Stimulated activated effector memory CD8-positive, alpha-beta T cell treated with anti-CD3 and anti-CD28 coated beads, Interleukin-12 subunit alpha, Interleukin-12 subunit beta, amount 100 ng/mL, for 72 hours (primary cell): Measurements from ENCODE around the gene IFI27L2.
A peak's percentile ranks its signal among the peaks of the same experiment; 100 is the strongest.
"Not testable (repeated sequence)": the region's sequence is repeated elsewhere in the genome, so short reads cannot be mapped to it uniquely, and the experiment has no call there.

Source experiments
- ATAC-seq: fragments of 150-1000 bp; cut with Tn5 transposase; 2 replicates; pipeline ENCODE4 v1.10.0; 2021
- DNase-seq, 2 donors: peaks; one replicate each; pipeline ENCODE4 v3.0.0; 2021 to 2022; ENCODE audit warnings: low spot score in 2 of 2
- H3K27ac Mint-ChIP-seq: one replicate; pipeline ENCODE4 v1.8.0; 2022; ENCODE audit warnings: mild to moderate bottlenecking, mixed read lengths
- H3K36me3 Mint-ChIP-seq: one replicate; pipeline ENCODE4 v1.8.0; 2022; ENCODE audit warnings: mild to moderate bottlenecking, mixed read lengths
- H3K4me1 Mint-ChIP-seq: one replicate; pipeline ENCODE4 v1.8.0; 2022; ENCODE audit warnings: mixed read lengths
- H3K4me3 Mint-ChIP-seq: one replicate; pipeline ENCODE4 v1.8.0; 2022; ENCODE audit warnings: mild to moderate bottlenecking, mixed read lengths
- H3K9me3 Mint-ChIP-seq: one replicate; pipeline ENCODE4 v1.8.0; 2022; ENCODE audit warnings: mixed read lengths

Gene IFI27L2

DNA sequence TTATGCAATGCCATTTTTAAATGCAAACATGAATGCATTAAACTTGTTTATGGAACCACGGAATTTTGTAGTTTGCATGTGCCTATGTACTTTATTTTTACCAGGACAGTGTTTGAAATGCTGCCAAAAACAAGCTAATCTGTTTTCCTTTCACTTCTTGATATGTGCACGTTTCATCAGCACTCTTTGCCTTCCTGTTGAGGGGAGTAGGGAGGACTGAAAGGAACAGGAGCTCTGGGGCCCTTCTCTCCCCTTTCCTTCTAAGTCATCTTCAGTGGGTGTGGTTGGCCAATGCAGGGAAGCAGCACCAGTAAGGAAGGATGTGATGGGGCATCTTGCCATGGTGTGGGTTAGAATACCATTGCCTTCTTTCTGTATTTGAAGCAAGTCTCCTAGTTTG, 32.6 kb upstream of the IFI27L2 start:
- no peak overlapping the region for H3K4me3 Mint-ChIP-seq
- ATAC-seq (no peak), DNase-seq (no peak)
- H3K27ac Mint-ChIP-seq: no peak overlapping the region
- no peaks in the 10 kb centered on the region for H3K9me3 Mint-ChIP-seq
- no peaks in the 10 kb centered on the region for H3K36me3 Mint-ChIP-seq
- H3K4me1 Mint-ChIP-seq: peaks cover 31% of the 10 kb centered on the region

DNA sequence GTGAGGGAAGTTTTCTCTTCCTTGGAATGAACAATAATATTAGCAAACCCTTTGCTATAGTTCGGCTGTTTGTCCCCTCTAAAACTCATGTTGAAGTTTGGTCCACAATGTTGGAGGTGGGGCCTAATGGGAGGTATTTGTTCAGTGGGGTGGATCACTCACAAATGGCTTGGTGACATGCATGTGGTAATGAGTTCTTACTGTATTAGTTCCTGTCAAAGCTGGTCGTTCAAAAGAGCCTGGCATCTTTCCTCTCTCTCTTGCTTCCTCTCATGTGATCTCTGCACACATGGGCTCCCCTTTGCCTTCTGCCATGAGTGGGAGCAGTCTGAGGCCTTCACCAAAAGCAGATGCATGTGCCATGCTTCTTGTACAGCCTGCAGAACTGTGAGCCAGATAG, 31.7 kb upstream of the IFI27L2 start:
- no peaks in the 10 kb centered on the region for H3K36me3 Mint-ChIP-seq
- ATAC-seq (no peak), DNase-seq (no peak)
- H3K4me3 Mint-ChIP-seq: no peak overlapping the region
- no peak overlapping the region for H3K27ac Mint-ChIP-seq
- peaks cover 31% of the 10 kb centered on the region for H3K4me1 Mint-ChIP-seq
- no peaks in the 10 kb centered on the region for H3K9me3 Mint-ChIP-seq

DNA sequence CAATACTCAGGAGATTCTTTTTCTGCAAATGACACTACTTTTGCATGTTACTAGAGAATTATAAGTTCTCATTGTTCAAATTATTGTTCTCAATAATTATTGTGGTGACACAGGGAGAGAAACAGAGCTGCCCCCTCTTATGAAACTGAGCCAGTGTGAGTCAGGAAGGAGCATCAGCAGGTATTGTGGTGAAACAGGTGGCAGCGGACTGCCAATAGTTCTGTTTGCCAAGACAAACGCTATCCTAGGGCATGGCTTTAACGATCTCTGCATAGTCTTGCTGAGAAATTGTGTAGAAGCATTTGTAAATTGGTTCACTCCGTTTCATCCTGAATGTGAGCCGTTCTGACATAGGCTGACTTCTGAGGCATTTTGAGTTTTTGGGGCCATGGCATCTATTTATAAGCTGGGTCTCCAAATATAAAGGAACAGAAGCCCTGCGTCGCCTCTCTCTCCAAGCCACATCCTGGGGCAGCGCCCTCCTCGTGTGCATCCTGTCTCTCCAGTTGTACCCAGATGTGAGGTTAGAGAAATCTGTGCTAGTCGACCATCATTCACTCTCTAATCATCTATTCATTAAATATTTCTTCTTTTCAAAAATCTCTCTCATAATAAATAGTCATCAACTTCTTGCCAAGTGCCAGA, 29.0 kb upstream of the IFI27L2 start:
- Mint-ChIP-seq H3K9me3 (no peaks in the 10 kb centered on the region), H3K36me3 (no peaks in the 10 kb centered on the region), H3K27ac (no peak overlapping the region), H3K4me1 (peaks cover 25% of the 10 kb centered on the region), H3K4me3 (no peak overlapping the region)
- peak; percentile 77 for ATAC-seq
- DNase-seq: no peak

DNA sequence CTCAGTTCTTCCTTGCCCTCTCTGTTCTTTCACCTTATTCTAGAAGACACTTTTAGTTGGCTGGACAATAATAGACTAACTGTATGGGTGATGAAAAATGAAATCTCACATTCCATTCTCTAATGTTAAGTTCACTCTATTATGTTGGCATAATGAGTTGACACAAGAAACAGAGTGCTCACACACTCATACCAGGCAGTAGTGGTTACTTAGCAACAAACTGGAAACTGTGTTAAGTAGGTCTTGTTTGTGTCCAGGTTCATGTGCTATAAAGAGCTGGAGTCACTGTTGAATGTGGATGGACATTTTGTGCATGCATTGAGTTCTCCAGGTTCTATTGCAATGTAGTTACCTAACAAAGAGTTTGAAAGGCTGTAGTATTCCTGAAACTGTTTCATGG, 27.8 kb upstream of the IFI27L2 start:
- DNase-seq (no peak), ATAC-seq (peak; percentile 62)
- no peaks in the 10 kb centered on the region for H3K36me3 Mint-ChIP-seq
- H3K9me3 Mint-ChIP-seq: no peaks in the 10 kb centered on the region
- no peak overlapping the region for H3K4me3 Mint-ChIP-seq
- peaks cover 23% of the 10 kb centered on the region for H3K4me1 Mint-ChIP-seq
- H3K27ac Mint-ChIP-seq: no peak overlapping the region

DNA sequence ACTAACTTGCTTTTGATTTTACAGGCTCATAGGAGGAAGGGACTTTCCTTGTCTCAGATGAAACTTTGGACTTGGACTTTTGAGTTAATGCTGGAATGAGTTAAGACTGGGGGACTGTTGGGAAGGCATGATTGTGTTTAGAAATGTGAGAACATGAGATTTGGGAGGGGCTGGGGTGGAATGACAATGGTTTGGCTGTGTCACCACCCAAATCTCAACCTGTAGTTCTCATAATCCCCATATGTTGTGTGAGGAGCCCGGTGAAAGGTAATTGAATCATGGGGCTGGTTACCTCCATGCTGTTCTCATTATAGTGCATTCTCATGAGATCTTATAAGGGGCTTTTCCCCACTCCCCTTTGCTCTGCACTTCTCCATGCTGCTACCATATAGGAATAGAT, 26.7 kb upstream of the IFI27L2 start:
- not testable (repeated sequence) for ATAC-seq, H3K9me3 Mint-ChIP-seq, DNase-seq, H3K27ac Mint-ChIP-seq, H3K4me3 Mint-ChIP-seq, H3K36me3 Mint-ChIP-seq
- peaks cover 15% of the 10 kb centered on the region for H3K4me1 Mint-ChIP-seq

DNA sequence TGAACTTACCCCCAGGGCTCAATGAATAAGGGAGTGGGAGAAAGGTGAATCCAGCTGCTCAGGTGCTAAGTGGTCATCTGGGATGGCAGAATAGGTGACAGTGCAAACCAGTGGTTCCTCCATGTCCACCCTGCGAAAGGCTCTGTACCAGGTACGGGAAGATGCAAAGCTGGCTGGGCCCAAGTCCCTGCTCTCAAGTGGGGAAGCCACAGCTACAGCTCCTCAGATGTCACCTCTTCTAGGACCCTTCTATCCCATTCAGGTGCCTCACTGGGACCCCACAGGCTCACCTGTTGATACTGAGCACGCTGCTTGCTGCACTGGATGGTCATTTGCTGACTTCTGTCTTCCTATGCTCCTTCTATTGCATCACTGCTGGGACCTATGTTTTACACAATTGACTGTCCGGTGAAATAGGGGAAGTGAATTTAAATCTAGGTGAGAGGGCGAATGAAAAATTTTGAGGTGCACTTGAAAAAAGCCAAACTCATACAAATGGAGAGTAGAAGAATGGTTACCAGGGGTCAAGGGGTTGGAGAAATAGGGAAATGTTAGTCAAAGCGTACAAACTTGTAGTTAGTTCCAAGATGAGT, 24.4 kb upstream of the IFI27L2 start:
- no peak overlapping the region for H3K27ac Mint-ChIP-seq
- H3K9me3 Mint-ChIP-seq: no peaks in the 10 kb centered on the region
- no peaks in the 10 kb centered on the region for H3K36me3 Mint-ChIP-seq
- ATAC-seq: no peak
- H3K4me3 Mint-ChIP-seq: no peak overlapping the region
- H3K4me1 Mint-ChIP-seq: peaks cover 14% of the 10 kb centered on the region
- no peak for DNase-seq

DNA sequence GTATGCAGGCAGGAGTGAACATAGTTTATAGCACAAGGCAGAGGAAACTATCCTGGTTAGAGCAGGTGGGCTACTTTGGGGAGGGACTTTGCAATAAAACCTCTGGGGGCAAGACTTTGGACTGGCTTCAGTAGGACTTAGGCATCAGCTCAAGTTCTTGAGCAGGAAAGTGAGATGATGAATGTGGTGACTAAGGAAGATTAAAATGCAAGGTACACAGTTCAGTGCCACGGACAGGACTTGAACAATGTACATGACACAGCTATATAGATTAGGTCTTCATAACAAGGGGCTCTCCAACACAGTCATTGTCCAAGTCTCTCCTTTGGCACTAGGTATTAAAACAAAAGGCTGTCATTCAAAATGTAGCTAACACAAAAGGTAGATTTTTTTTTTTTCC, 23.3 kb upstream of the IFI27L2 start:
- H3K4me3 Mint-ChIP-seq: no peak overlapping the region
- DNase-seq: no peak
- H3K4me1 Mint-ChIP-seq: peaks cover 2% of the 10 kb centered on the region
- no peaks in the 10 kb centered on the region for H3K36me3 Mint-ChIP-seq
- ATAC-seq: no peak
- H3K27ac Mint-ChIP-seq: no peak overlapping the region
- no peaks in the 10 kb centered on the region for H3K9me3 Mint-ChIP-seq

DNA sequence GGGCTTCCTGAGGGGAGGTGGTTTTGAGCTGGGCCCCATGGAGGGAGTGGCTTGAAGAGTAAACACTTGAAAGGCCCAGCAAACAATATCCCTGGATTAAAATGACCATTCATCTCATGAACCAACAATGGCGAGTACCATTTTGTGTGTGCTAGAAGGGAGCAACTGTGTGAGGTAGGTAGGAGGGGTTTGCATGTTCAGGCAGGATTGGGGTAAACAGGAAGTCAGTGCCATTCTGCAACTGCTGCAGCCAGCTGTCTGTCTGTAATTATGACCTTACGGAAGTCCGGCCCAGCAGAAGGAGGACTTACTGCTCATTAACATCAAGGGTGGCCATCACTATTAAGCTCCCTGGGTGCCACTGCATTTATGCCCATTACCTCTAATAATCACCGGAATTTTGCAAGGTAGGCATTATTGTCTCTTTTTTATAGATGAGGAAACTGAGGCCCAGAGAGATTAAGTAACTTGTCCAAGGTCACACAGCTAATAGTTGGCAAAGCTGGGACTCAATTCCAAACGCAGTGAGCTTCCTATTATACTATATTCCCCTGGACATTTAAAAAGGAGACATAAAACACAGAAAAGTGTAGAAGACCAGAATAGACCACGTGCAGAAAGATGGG, 16.6 kb upstream of the IFI27L2 start:
- Mint-ChIP-seq H3K4me1 (peaks cover 15% of the 10 kb centered on the region), H3K27ac (no peak overlapping the region), H3K36me3 (no peaks in the 10 kb centered on the region), H3K4me3 (no peak overlapping the region), H3K9me3 (no peaks in the 10 kb centered on the region)
- ATAC-seq: no peak
- DNase-seq: no peak

DNA sequence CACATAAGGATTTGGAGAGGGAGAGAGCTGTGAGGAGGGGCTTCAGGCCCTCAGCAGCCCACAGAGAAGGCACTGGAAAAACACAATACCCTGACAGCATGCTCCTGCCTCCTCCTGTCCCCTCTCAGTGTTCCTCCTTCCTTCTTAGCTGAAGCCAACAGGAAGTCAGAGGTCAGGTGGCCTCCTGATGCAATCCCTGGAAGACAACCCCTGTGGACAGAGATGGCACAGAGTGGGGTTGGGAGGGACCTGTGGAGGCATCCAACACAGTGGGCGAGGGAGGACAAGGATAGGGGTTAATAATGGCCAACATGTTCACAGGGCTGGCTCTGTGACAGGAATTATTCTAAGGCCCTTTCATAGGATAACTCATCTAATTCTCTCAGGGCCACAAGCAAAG, 15.4 kb upstream of the IFI27L2 start:
- peaks cover 15% of the 10 kb centered on the region for H3K4me1 Mint-ChIP-seq
- H3K9me3 Mint-ChIP-seq: no peaks in the 10 kb centered on the region
- H3K27ac Mint-ChIP-seq: no peak overlapping the region
- DNase-seq (no peak), ATAC-seq (no peak)
- H3K4me3 Mint-ChIP-seq: no peak overlapping the region
- H3K36me3 Mint-ChIP-seq: no peaks in the 10 kb centered on the region

DNA sequence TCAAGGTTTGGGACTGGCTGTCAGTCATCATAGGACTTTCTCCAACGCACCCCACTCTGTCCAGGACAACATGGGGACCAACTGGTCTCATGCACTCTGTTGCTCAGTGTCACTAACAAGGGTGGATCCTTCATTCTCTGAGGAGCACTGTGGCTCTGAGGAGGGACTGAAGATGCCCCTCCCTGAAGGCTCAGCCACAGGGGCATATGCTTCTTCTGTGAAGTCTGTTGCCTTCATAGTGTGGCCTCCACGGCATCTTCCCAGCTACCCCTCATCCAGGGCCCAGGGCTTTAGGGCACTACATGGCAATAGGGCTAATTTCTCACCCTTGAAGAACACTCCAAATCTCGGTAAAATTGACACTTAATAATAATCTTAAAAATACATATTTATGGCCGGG, 14.3 kb upstream of the IFI27L2 start:
- H3K36me3 Mint-ChIP-seq: no peaks in the 10 kb centered on the region
- ATAC-seq (no peak), DNase-seq (peak in 1 of 2 donors; percentile 30)
- no peak overlapping the region for H3K27ac Mint-ChIP-seq
- H3K4me3 Mint-ChIP-seq: no peak overlapping the region
- no peaks in the 10 kb centered on the region for H3K9me3 Mint-ChIP-seq
- H3K4me1 Mint-ChIP-seq: peaks cover 15% of the 10 kb centered on the region

DNA sequence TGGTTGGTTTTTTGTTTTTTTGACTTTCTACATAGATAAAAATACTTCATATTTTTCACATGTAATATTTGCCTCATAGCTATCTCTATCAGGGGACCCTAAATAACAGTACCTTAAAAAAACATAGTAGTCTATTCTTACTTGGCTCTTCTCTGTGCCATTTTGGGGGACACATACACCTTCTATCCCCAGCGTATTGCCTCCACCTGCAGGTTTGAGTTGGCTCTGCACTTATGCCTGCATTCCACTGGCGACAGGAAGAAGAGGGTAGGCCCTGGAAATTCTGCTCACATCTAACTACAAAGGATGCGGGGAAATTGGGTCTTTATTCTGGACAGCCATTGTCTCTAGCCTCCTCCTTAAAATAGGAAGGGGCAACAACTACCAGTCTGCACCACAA, 13.8 kb upstream of the IFI27L2 start:
- H3K4me3 Mint-ChIP-seq: no peak overlapping the region
- DNase-seq (peak in 1 of 2 donors; percentile 46), ATAC-seq (no peak)
- no peak overlapping the region for H3K27ac Mint-ChIP-seq
- peaks cover 15% of the 10 kb centered on the region for H3K4me1 Mint-ChIP-seq
- H3K9me3 Mint-ChIP-seq: no peaks in the 10 kb centered on the region
- no peaks in the 10 kb centered on the region for H3K36me3 Mint-ChIP-seq

DNA sequence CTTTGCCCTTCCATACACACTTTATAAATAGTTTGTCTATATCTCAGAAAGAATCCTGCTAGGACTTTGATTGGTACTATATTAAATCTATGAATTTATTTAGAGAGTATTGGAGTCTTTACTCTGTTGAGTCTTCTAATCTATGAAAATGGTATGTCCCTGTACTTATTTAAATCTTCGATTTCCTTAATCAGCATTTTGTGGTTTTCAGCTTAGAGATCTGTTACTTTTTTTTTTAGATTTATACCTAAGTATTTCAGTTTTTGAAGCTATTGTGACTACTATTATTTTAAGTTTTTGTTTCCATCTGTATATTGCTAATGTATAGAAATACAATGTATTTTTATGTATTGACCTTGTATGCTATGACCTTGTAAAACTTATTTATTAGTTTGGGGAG, 13.4 kb upstream of the IFI27L2 start:
- Mint-ChIP-seq H3K36me3 (no peaks in the 10 kb centered on the region), H3K27ac (no peak overlapping the region), H3K4me1 (peaks cover 15% of the 10 kb centered on the region), H3K9me3 (no peaks in the 10 kb centered on the region), H3K4me3 (no peak overlapping the region)
- no peak for DNase-seq
- ATAC-seq: no peak

DNA sequence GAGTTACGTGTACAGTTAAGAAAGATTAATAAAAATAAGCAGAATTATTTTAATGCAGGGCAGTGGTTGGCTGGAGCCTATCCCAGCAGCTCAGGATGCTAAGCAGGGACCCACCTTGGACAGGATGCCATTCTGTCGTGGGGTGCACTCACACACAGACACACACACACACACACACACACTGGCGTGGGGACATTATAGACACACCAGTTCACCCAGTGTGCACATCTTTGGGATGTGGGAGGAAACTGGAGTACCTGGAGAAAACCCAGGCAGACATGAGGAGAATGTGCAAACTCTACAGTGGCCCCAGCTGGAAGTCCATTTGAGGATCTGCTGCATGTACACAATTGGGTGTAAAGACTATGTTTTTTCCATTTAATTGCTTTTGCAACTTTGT, 12.8 kb upstream of the IFI27L2 start:
- DNase-seq (no peak), ATAC-seq (no peak)
- no peak overlapping the region for H3K4me3 Mint-ChIP-seq
- H3K36me3 Mint-ChIP-seq: no peaks in the 10 kb centered on the region
- peaks cover 12% of the 10 kb centered on the region for H3K4me1 Mint-ChIP-seq
- no peaks in the 10 kb centered on the region for H3K9me3 Mint-ChIP-seq
- H3K27ac Mint-ChIP-seq: no peak overlapping the region

DNA sequence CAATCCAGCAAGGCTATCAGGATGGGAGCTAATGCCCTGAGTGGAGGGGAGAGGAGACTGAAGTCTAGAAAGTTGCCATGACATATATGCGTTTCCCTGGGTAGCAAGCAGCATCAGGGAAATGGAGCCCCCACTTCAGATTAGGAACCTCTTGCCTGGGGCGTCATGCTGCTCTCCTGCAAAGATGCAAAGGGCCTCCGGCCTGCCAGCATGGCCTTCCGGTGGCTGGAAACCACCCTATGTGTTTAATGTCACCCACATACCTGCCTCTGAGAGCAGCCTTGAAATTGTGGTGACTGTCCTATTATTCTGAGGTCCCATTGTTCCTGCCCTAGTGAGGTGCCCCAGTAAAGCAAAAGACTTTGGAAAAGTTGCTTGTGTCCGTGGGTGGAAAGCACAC, 10.0 kb upstream of the IFI27L2 start:
- H3K4me1 Mint-ChIP-seq: no peaks in the 10 kb centered on the region
- ATAC-seq (no peak), DNase-seq (no peak)
- H3K4me3 Mint-ChIP-seq: no peak overlapping the region
- H3K9me3 Mint-ChIP-seq: peaks cover 6% of the 10 kb centered on the region
- H3K27ac Mint-ChIP-seq: no peak overlapping the region
- no peaks in the 10 kb centered on the region for H3K36me3 Mint-ChIP-seq

DNA sequence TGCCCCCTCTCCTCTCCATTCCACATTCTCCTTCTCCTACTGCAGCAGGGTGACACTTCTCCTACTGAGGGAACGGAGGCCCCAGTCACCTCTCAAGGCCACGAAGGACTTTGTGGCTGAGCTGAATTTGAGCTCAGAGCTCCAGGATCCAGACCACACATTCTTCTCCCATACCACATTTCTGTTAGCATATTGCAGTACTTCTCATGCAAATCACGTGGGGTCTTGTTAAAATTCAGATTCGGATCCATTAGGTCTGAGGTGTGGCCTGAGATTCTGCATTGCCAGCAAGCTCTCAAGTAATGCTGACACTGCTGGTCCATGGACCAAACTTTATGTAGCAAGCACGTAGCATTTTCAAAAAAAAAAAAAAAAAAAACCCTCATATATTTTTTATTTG, 9.6 kb upstream of the IFI27L2 start:
- ATAC-seq (no peak), DNase-seq (no peak)
- no peak overlapping the region for H3K27ac Mint-ChIP-seq
- peaks cover 6% of the 10 kb centered on the region for H3K9me3 Mint-ChIP-seq
- no peak overlapping the region for H3K4me3 Mint-ChIP-seq
- no peaks in the 10 kb centered on the region for H3K36me3 Mint-ChIP-seq
- no peaks in the 10 kb centered on the region for H3K4me1 Mint-ChIP-seq

DNA sequence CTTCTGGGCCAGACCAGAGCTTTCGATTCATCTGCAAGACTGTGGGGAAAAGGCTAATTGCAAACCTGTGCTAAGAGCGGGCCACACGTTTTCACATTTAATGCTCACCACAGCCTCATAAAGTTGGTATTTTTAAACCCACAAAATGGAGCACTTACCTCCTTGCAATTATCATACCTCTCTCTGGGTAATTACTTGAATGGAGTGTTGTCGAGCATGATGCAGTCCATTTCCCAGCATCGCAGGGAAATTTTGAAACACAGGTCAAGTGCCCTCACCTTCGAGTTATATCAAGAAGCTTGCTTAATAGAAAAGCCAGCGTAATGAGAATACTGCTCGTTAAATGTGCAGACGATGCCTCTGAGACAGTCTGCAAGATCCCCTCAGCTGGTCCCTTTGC, 8.8 kb upstream of the IFI27L2 start:
- Mint-ChIP-seq H3K36me3 (no peaks in the 10 kb centered on the region), H3K4me1 (no peaks in the 10 kb centered on the region), H3K9me3 (peaks cover 6% of the 10 kb centered on the region), H3K27ac (no peak overlapping the region), H3K4me3 (no peak overlapping the region)
- ATAC-seq: no peak
- no peak for DNase-seq
